Peyer's patch (tissue), 4 donors: ENCODE data around the gene BARX2. TPM values are rescaled to one million over a fixed set of nuclear protein-coding genes. Genes with fewer than 3 reads are reported as not detected.

ENCODE experiments used
- DNase-seq, 3 donors: peaks; one replicate each; pipeline ENCODE4 v3.0.0-alpha.2; 2017 to 2019
- H3K27ac ChIP-seq, 4 donors: fragments of 200-600 bp; sonication (generic); one replicate each; pipeline ENCODE4 v1.5.1; 2016 to 2019
- H3K27me3 ChIP-seq, 2 donors: fragments of 200-600 bp; sonication (generic); one replicate each; pipeline ENCODE4 v1.5.1; 2019
- H3K36me3 ChIP-seq, 3 donors: fragments of 200-600 bp; sonication (generic); one replicate each; pipeline ENCODE4 v1.5.1; 2016 to 2019
- H3K4me1 ChIP-seq, 4 donors: fragments of 200-600 bp; sonication (generic); one replicate each; pipeline ENCODE4 v1.5.1; 2016 to 2019
- H3K4me3 ChIP-seq, 4 donors: fragments of 200-600 bp; sonication (generic); 1 replicate in 3 of 4; 2 replicates in 1 of 4; pipeline ENCODE4 v1.5.1; 2016 to 2019; ENCODE audit warnings: mild to moderate bottlenecking in 1 of 4
- H3K9me3 ChIP-seq, 4 donors: fragments of 200-600 bp; sonication (generic); one replicate each; pipeline ENCODE4 v1.5.1; 2016 to 2019; ENCODE audit warnings: mild to moderate bottlenecking in 1 of 4
- POLR2A ChIP-seq, 2 donors: fragments of 450-650 bp; IDR thresholded peaks; one replicate each; pipeline ENCODE4 v1.5.1; 2017; ENCODE audit warnings: antibody characterized with exemption in 2 of 2, mild to moderate bottlenecking in 2 of 2, moderate library complexity in 2 of 2
- total RNA-seq, 4 donors: library from RNA; depleted of rRNA; stranded (reverse); fragments of >200 nt; gene quantifications; one replicate each; pipeline ENCODE4 v1.1.0, GENCODE V29; 2016
- TF ChIP-seq, protein P1 (sequence below), 6 experiments: fragments of 450-650 bp in 4 of 6; fragments of 200-600 bp in 2 of 6; sonication (generic) in 1 of 6; IDR thresholded peaks; one replicate each; pipeline ENCODE4 v1.5.1; 2017 to 2019; ENCODE audit warnings: antibody characterized with exemption in 6 of 6, mild to moderate bottlenecking in 3 of 6, moderate library complexity in 1 of 6

The BARX2 gene
- total RNA-seq, 4 donors from 2014 or later, result 1.7 to 19.8 (median 15.7) TPM

GRCh38 chr11:129383060-129383459 lies 7.4 kb downstream of the BARX2 start:
- no peak for DNase-seq
- Histone ChIP-seq H3K9me3 (no peaks in the 10 kb centered on the region), H3K27me3 (no peaks in the 10 kb centered on the region), H3K36me3 (no peaks in the 10 kb centered on the region), H3K4me1 (peaks cover 0 to 10% (median 0%) of the 10 kb centered on the region in 4 donors), H3K27ac (peak overlapping the region in 1 of 4 donors; percentile 25), H3K4me3 (no peak overlapping the region)
- TF ChIP-seq POLR2A (IDR thresholded peaks at IDR 0.05), result no peak
- TF ChIP-seq, protein P1, sequence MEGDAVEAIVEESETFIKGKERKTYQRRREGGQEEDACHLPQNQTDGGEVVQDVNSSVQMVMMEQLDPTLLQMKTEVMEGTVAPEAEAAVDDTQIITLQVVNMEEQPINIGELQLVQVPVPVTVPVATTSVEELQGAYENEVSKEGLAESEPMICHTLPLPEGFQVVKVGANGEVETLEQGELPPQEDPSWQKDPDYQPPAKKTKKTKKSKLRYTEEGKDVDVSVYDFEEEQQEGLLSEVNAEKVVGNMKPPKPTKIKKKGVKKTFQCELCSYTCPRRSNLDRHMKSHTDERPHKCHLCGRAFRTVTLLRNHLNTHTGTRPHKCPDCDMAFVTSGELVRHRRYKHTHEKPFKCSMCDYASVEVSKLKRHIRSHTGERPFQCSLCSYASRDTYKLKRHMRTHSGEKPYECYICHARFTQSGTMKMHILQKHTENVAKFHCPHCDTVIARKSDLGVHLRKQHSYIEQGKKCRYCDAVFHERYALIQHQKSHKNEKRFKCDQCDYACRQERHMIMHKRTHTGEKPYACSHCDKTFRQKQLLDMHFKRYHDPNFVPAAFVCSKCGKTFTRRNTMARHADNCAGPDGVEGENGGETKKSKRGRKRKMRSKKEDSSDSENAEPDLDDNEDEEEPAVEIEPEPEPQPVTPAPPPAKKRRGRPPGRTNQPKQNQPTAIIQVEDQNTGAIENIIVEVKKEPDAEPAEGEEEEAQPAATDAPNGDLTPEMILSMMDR (IDR thresholded peaks at IDR 0.05), result no peak

DNA sequence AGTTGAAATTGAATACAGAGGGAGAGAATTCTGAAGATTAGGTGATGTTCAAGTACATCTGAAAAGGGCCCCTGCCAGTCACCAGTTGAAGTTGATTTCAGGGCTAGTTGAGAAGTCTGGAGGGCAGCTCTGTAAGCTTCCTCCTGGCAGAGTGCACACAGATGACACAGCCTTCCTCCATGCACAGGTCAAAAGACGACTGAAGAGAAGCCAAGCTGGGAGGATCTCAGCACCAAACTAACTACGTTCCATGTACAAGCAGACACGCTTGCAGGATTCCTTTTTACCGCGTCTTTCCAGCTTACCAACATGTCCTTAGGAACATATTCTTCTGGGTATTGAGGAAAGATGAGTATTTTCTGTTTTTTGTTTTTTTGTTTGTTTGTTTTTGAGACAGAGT lies 7.9 kb downstream of the BARX2 start:
- H3K4me3 ChIP-seq, result no peak overlapping the region
- TF ChIP-seq POLR2A (IDR thresholded peaks at IDR 0.05), result no peak
- TF ChIP-seq, protein P1 (IDR thresholded peaks at IDR 0.05), result no peak
- H3K4me1 ChIP-seq, result peaks cover 0 to 14% (median 0%) of the 10 kb centered on the region in 4 donors
- peak overlapping the region in 1 of 4 donors; percentile 25 for H3K27ac ChIP-seq
- no peaks in the 10 kb centered on the region for H3K36me3 ChIP-seq
- no peaks in the 10 kb centered on the region for H3K27me3 ChIP-seq
- H3K9me3 ChIP-seq, result no peaks in the 10 kb centered on the region
- DNase-seq, result no peak

DNA sequence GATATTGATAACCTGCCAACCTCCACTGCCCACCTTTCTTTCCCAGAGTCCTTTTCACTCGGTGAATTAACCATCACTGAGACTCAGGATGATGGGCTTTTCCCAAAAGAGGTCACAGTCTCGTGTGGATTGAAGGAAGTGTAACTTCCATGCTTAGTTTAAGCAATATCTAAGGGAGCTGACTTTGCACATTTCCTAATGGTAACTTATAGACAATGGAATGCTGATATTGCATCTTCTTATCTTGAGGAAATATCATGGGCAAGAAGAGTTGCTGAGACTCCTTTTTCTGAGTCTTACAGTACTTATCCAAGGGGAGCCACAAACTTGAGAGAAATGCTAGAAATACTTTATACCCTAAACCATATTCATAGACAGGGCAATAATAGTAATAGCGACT lies 8.8 kb downstream of the BARX2 start:
- Histone ChIP-seq H3K4me1 (peaks cover 0 to 17% (median 0%) of the 10 kb centered on the region in 4 donors), H3K4me3 (no peak overlapping the region), H3K9me3 (no peaks in the 10 kb centered on the region), H3K27me3 (no peaks in the 10 kb centered on the region), H3K27ac (peak overlapping the region in 1 of 4 donors; percentile 18), H3K36me3 (no peaks in the 10 kb centered on the region)
- DNase-seq, result no peak
- no peak for TF ChIP-seq POLR2A (IDR thresholded peaks at IDR 0.05)
- TF ChIP-seq, protein P1 (IDR thresholded peaks at IDR 0.05), result no peak

DNA sequence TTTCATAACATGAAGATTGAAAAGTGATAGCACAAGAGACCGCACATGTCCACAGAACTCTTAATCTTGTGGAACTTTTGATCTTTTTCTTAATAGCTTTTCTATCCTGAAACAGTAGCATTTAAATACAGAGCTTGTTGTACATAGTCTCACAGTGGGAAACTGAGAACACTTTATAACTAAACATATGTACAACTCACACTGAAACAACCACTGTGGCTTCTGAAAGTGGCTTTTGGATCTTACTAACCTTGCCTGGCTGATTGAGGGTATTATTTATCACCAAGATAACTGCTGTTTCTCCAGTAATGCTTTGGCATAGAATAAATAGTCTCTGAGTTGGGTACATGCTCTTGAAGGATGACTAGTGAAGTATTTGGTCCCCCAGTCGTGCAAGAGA lies 10.2 kb downstream of the BARX2 start:
- Histone ChIP-seq H3K36me3 (no peaks in the 10 kb centered on the region), H3K4me3 (no peak overlapping the region), H3K27me3 (no peaks in the 10 kb centered on the region), H3K9me3 (no peaks in the 10 kb centered on the region), H3K4me1 (peaks cover 0 to 17% (median 0%) of the 10 kb centered on the region in 4 donors), H3K27ac (peak overlapping the region in 1 of 4 donors; percentile 77)
- TF ChIP-seq, protein P1 (IDR thresholded peaks at IDR 0.05), result no peak
- TF ChIP-seq POLR2A (IDR thresholded peaks at IDR 0.05), result no peak
- DNase-seq, result no peak

DNA sequence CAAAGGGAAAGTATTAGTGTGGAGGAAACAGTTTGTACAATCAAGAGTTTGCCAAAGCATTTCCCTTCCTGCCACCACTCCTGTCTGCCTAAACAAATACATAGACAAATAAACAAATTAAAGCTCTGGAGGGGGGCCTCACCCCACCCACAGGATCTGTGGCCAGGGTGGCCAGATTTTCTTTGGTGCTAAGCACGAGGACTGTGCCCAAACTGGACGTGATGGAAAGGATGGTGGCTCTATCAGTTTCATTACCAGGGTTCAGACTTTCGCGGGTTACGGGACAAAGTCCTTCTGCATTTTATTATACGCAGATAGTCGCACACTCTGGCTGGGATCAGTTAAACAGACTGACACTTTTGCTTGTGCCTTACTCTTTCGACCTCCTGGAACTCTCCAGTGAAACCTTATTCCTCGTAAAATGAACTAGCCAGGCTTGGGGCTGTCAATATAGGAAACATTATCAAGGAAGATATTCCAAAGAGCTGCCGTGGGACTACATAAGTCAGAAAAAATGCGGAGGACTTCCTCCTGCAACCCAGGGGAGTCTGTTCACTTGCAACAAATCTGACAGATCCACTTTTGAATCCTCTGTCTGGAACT lies 11.2 kb downstream of the BARX2 start:
- Histone ChIP-seq H3K36me3 (no peaks in the 10 kb centered on the region), H3K4me3 (peak overlapping the region in 2 of 4 donors; percentile 16 to 28), H3K27ac (peak overlapping the region in 3 of 4 donors; percentile 38 to 77 (median 53)), H3K27me3 (no peaks in the 10 kb centered on the region), H3K9me3 (no peaks in the 10 kb centered on the region), H3K4me1 (peaks cover 0 to 24% (median 0%) of the 10 kb centered on the region in 4 donors)
- TF ChIP-seq, protein P1 (IDR thresholded peaks at IDR 0.05), result no peak
- TF ChIP-seq POLR2A (IDR thresholded peaks at IDR 0.05), result peak in 1 of 2 donors; percentile 30
- DNase-seq, result peak in 2 of 3 donors; percentile 53 to 71
